Natural killer cell (primary cell): ENCODE data around the gene VASN. TPM values are rescaled to one million over a fixed set of nuclear protein-coding genes. Genes with fewer than 3 reads are reported as not detected.

Experiments used
- ATAC-seq, 3 donors: fragments of 150-1000 bp in 2 of 3; fragments of 200-7000 bp in 1 of 3; cut with Tn5 transposase; 1 replicate in 1 of 3; 2 replicates in 2 of 3; pipeline ENCODE4 v1.10.0; 2021; ENCODE audit warnings: mild to moderate bottlenecking in 2 of 3, moderate library complexity in 2 of 3
- DNase-seq, 2 donors: peaks; one replicate each; pipeline versions ENCODE4 v3.0.0 to v3.0.0-alpha.2; 2013 to 2021; ENCODE audit warnings: mixed read lengths in 1 of 2
- H3K27ac ChIP-seq: one replicate; pipeline ENCODE4 v1.5.1; 2013; ENCODE audit warnings: mild to moderate bottlenecking, low read length
- H3K27me3 ChIP-seq: one replicate; pipeline ENCODE4 v1.6.1; 2013; ENCODE audit warnings: low read length; ENCODE audit not compliant: control insufficient read depth, insufficient read depth
- H3K36me3 ChIP-seq: one replicate; pipeline ENCODE4 v1.6.1; 2013; ENCODE audit warnings: low read length; ENCODE audit not compliant: control insufficient read depth, insufficient read depth
- H3K4me1 ChIP-seq: one replicate; pipeline ENCODE4 v1.6.1; 2013; ENCODE audit warnings: low read length; ENCODE audit not compliant: control insufficient read depth, insufficient read depth
- H3K4me3 ChIP-seq: one replicate; pipeline ENCODE4 v1.5.1; 2013; ENCODE audit warnings: low read length
- H3K9me3 ChIP-seq: one replicate; pipeline ENCODE4 v1.6.1; 2013; ENCODE audit warnings: low read length; ENCODE audit not compliant: control insufficient read depth, insufficient read depth
- H3K27ac Mint-ChIP-seq, 2 donors: one replicate each; pipeline ENCODE4 v1.8.0; 2022; ENCODE audit warnings: mild to moderate bottlenecking in 2 of 2, mixed read lengths in 2 of 2, moderate library complexity in 1 of 2
- H3K27me3 Mint-ChIP-seq, 2 donors: one replicate each; pipeline ENCODE4 v1.8.0; 2022; ENCODE audit warnings: low read depth in 2 of 2, mixed read lengths in 2 of 2
- H3K36me3 Mint-ChIP-seq: one replicate; pipeline ENCODE4 v1.8.0; 2022; ENCODE audit warnings: mixed read lengths
- H3K4me1 Mint-ChIP-seq, 2 donors: one replicate each; pipeline ENCODE4 v1.8.0; 2022; ENCODE audit warnings: mixed read lengths in 2 of 2
- H3K4me3 Mint-ChIP-seq: one replicate; pipeline ENCODE4 v1.8.0; 2022; ENCODE audit warnings: mild to moderate bottlenecking, moderate library complexity, mixed read lengths
- H3K9me3 Mint-ChIP-seq, 2 donors: one replicate each; pipeline ENCODE4 v1.8.0; 2022; ENCODE audit warnings: mixed read lengths in 2 of 2
- CTCF ChIP-seq: fragments of 200-600 bp; IDR thresholded peaks from one replicate; pipeline ENCODE4 v1.8.0; 2022; ENCODE audit warnings: antibody characterized with exemption
- WGBS: methylation state at CpG from one replicate; pipeline ENCODE4 v1.1.7; 2013; ENCODE audit warnings: missing lambda C conversion rate; ENCODE audit not compliant: insufficient coverage; 5-methylcytosine and 5-hydroxymethylcytosine counted together
- intact Hi-C: fragments of 100-400 bp; cut with micrococcal nuclease; formaldehyde crosslinking; loops from one replicate; pipeline ENCODE4 v1.14.2; 2022
- total RNA-seq, 4 donors: library from RNA; stranded (reverse); fragments of 120-200 nt in 1 of 4; gene quantifications; one replicate each; pipeline versions ENCODE4 v1.2.3 to v1.2.4, GENCODE V29; 2013 to 2022

Gene VASN
- total RNA-seq, 3 donors from 2014 or later (not counting 1 experiment from before 2014, with no cell fraction given) = 0.35 to 0.93 (median 0.78) TPM

GRCh38 chr16:4345836-4346781 is 25.5 kb upstream of the VASN start:
- 74% methylated on average over 13 of the region's 14 CpGs for WGBS
- Mint-ChIP-seq H3K4me1 (peaks cover 10 to 22% of the 10 kb centered on the region in 2 donors), H3K4me3 (no peak overlapping the region), H3K9me3 (no peaks in the 10 kb centered on the region), H3K27me3 (no peaks in the 10 kb centered on the region), H3K27ac (peak overlapping the region; percentile 25 to 57), H3K36me3 (no peaks in the 10 kb centered on the region)
- no peaks in the 10 kb centered on the region for H3K27me3 ChIP-seq
- no peaks in the 10 kb centered on the region for H3K9me3 ChIP-seq
- H3K27ac ChIP-seq = no peak overlapping the region
- ATAC-seq = peak; percentile 33 to 52 (median 42)
- H3K4me1 ChIP-seq = peaks cover 17% of the 10 kb centered on the region
- DNase-seq = no peak
- peaks cover 4% of the 10 kb centered on the region for H3K36me3 ChIP-seq
- no peak for TF ChIP-seq CTCF
- intact Hi-C loops = no loop called here
- no peak overlapping the region for H3K4me3 ChIP-seq

- Histone ChIP-seq H3K36me3 (peaks cover 2% of the 10 kb centered on the region), H3K27ac (no peak overlapping the region), H3K4me1 (peaks cover 24% of the 10 kb centered on the region), H3K27me3 (no peaks in the 10 kb centered on the region), H3K9me3 (no peaks in the 10 kb centered on the region), H3K4me3 (no peak overlapping the region)
- peak overlapping the region; percentile 25 to 57 for H3K27ac Mint-ChIP-seq
- DNase-seq = no peak
- peaks cover 10 to 26% of the 10 kb centered on the region in 2 donors for H3K4me1 Mint-ChIP-seq
- no peaks in the 10 kb centered on the region for H3K27me3 Mint-ChIP-seq
- ATAC-seq = no peak
- 92% methylated on average over 8 of the region's 8 CpGs for WGBS
- TF ChIP-seq CTCF = no peak
- H3K36me3 Mint-ChIP-seq = no peaks in the 10 kb centered on the region
- H3K4me3 Mint-ChIP-seq = no peak overlapping the region
- no peaks in the 10 kb centered on the region for H3K9me3 Mint-ChIP-seq
- intact Hi-C loops = no loop called here
These were observed 24.6 kb upstream of the VASN start for GRCh38 chr16:4347010-4347409.

- H3K9me3 ChIP-seq = no peaks in the 10 kb centered on the region
- H3K36me3 ChIP-seq = peaks cover under 1% of the 10 kb centered on the region
- Mint-ChIP-seq H3K4me3 (no peak overlapping the region), H3K36me3 (no peaks in the 10 kb centered on the region), H3K27me3 (no peaks in the 10 kb centered on the region), H3K27ac (peak overlapping the region in 1 of 2 donors; percentile 67), H3K9me3 (no peaks in the 10 kb centered on the region), H3K4me1 (peaks cover 10 to 26% of the 10 kb centered on the region in 2 donors)
- intact Hi-C loops = no loop called here
- no peak for TF ChIP-seq CTCF
- no peaks in the 10 kb centered on the region for H3K27me3 ChIP-seq
- peaks cover 24% of the 10 kb centered on the region for H3K4me1 ChIP-seq
- H3K4me3 ChIP-seq = no peak overlapping the region
- WGBS = 90% methylated on average over 17 of the region's 17 CpGs
- DNase-seq (no peak), ATAC-seq (no peak)
- H3K27ac ChIP-seq = no peak overlapping the region
These were observed 23.7 kb upstream of the VASN start for GRCh38 chr16:4347765-4348509.
